ENCODE results near the gene ATL1.

DNA sequence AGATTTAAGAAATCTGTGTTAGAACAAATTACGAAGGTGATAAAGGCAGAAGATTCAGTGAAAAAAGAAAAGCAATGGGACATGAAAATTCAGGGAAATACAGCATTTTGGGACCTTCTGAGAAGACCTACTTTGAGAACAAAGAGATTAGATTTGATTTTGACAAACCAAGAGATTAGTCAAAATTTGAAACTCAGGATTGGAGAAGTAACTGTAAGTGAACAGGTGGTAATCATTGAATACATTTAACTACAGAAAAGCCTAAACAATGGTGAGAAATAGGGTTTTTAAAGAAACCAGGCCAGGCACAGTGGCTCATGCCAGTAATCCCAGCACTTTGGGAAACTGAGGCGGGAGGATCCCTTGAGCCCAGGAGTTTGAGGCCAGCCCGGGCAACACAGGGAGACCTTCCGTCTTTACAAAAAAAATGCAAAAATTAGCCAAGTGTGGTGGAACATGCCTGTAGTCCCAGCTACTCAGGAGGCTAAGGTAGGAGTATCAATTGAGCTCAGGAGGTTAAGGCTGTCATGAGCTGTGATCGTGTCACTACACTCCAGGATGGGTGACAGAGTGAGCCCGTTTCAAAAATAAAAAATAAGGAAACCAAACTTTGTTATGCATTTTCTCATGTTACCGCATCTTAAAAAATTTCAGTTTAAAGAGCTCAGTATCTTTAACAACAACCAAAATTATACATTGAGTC is 117.0 kb downstream of the ATL1 start:
- TF ChIP-seq, protein P1, sequence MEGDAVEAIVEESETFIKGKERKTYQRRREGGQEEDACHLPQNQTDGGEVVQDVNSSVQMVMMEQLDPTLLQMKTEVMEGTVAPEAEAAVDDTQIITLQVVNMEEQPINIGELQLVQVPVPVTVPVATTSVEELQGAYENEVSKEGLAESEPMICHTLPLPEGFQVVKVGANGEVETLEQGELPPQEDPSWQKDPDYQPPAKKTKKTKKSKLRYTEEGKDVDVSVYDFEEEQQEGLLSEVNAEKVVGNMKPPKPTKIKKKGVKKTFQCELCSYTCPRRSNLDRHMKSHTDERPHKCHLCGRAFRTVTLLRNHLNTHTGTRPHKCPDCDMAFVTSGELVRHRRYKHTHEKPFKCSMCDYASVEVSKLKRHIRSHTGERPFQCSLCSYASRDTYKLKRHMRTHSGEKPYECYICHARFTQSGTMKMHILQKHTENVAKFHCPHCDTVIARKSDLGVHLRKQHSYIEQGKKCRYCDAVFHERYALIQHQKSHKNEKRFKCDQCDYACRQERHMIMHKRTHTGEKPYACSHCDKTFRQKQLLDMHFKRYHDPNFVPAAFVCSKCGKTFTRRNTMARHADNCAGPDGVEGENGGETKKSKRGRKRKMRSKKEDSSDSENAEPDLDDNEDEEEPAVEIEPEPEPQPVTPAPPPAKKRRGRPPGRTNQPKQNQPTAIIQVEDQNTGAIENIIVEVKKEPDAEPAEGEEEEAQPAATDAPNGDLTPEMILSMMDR (IDR thresholded peaks at IDR 0.05), result no peak
- TF ChIP-seq POLR2A (IDR thresholded peaks at IDR 0.05), result no peak

All from uterus (tissue), 2 donors.